NCI-H2029 (cell line): ENCODE measurements around the gene THBD.

Source experiments
- DNase-seq: peaks from one replicate; lab custom pipeline; 2025; lab: John Stamatoyannopoulos, UW

Gene THBD

DNA sequence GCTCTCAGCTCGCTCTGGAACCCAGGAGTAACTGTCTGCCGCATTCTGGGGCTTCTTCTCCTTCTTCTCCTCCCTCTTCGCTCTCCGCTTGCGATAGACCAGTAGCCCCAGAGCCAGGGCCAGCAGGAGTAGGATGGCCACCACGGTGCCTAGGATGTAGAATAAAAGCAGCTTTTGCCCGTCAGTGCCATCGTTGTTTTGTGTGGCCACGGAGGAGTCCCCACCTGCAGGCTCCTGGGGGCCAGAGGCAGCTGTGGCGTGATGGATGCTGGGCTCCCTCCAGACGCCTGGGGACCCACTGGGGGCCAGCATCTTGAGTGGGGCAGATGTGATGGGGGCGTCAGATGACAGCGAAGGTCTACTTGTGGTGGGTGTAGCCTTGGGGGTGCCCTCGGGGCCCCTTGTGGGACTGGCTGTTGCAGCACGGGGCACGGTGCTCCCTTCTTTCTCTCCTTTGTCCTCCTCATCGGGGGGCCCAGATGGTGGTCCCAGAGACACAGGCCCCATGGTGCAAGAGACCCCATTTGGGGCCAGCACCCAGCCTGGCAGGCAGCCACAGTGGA is 34.9 kb upstream of the THBD start:
- DNase-seq = no peak

- no peak for DNase-seq
These were observed 34.2 kb upstream of the THBD start for GRCh38 chr20:23083553-23084220.

- DNase-seq = peak; percentile 88
These were observed 33.5 kb upstream of the THBD start for GRCh38 chr20:23082846-23083552.

- DNase-seq = no peak
These were observed 31.9 kb upstream of the THBD start for GRCh38 chr20:23081263-23081819.

GRCh38 chr20:23080521-23080920 is 31.0 kb upstream of the THBD start:
- DNase-seq = no peak

DNA sequence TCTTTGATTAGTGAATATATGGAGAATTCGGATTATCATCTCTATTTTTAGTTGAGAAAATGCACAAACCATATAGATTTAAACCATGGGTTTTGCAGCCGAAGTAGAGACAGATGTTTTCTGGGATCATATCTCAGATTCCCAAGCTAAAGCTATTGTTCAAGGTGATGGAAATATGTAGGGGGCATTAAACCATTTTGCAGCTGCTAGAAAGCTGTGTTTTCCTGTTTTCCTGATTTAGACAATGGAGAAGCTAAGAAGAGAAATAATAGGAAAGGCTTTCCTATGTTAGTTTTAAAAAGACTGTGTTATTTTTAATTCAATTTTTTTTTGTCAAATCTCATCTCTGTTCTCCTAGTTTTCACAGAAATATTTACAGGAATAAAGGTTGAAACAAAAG is 30.5 kb upstream of the THBD start:
- DNase-seq = no peak

DNA sequence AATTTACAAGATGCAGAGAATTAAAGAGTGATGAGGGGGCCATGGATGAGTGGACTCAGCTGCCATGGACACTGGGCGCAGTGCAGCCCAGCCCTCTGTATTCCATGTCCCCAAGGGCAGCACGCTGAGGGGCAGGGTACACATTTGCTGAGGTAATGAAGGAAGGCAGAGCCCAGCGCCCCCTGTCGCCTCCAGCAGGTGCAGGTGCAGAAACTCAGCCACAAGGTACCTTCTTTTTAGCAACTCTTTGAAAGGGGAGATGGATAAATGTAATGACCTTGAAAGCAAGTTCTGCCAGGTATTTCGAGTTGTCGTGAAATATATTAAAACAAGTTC is 29.5 kb upstream of the THBD start:
- no peak for DNase-seq

- DNase-seq = no peak
These were observed 29.0 kb upstream of the THBD start for GRCh38 chr20:23078351-23079015.

GRCh38 chr20:23077277-23077676 is 27.8 kb upstream of the THBD start:
- no peak for DNase-seq

- no peak for DNase-seq
These were observed 24.6 kb upstream of the THBD start for GRCh38 chr20:23074052-23074451.

GRCh38 chr20:23072892-23073586 is 23.6 kb upstream of the THBD start:
- no peak for DNase-seq

DNA sequence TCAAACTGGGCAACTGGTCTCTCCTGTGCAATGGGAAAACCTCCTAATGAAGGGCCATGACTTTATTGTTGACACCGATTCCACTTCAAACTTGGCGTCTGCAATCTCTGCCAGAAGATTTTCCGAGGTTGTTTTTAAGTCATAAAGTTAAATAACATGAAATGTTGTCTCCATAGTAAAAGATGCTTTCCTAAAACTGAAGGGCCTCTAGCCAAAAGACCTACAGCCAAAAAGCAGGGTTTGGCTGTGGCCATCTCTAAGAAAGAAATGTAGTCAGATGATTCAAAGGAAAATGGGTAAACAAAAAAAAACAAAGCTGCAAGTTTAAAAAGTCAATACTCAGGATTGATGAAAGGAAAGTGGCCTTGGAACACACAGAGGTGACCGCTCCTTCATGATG is 22.5 kb upstream of the THBD start:
- no peak for DNase-seq

GRCh38 chr20:23071398-23071797 is 21.9 kb upstream of the THBD start:
- no peak for DNase-seq

- no peak for DNase-seq
These were observed 19.6 kb upstream of the THBD start for GRCh38 chr20:23069108-23069507.

DNA sequence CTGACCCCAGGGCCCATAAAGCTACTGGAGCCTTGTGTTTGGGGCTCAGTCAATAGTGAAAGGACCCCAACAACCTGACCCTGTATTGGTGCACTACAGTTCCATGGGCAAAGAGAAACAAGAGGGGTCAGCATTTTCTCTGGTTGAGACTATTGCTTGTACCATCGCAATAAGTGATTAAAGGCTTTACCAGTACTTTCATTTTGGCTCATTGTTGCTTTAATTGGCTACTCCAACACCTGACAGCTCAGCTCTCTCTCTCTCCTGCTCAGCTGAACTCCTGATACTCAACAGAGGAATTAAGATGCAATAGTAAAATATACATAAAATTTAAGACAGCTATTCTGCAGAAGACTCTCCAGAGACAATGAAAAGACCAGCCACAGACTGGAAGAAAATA is 18.8 kb upstream of the THBD start:
- DNase-seq = no peak

GRCh38 chr20:23066772-23067171 is 17.3 kb upstream of the THBD start:
- DNase-seq = no peak

- DNase-seq = no peak
These were observed 16.1 kb upstream of the THBD start for GRCh38 chr20:23065266-23066201.

GRCh38 chr20:23063581-23063980 is 14.1 kb upstream of the THBD start:
- no peak for DNase-seq

DNA sequence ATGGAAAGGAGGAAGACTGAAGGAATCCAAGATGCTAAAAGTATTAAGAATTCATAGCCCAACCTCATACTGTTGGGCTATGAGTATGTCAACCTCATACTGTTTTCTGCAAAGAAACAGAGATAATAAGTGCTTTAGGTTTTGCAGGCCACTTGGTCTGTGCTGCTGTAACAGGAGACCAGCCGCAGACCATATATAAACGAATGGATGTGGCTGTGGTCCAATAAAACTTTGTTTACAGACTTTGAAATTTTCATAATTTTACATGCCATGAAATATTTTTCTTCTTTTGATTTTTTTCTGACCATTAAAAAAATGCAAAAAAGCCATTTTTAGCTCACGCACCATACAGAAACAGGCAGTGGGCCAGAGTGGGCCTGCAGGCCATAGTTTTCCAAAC is 13.7 kb upstream of the THBD start:
- no peak for DNase-seq

- DNase-seq = no peak
These were observed 13.2 kb upstream of the THBD start for GRCh38 chr20:23062632-23063031.
